GM12872 (cell line): ENCODE data around the gene COG5.

Source experiments
- CTCF ChIP-seq: IDR thresholded peaks from 3 replicates; pipeline ENCODE4 v1.5.1; 2011; ENCODE audit warnings: low read depth, mild to moderate bottlenecking, low read length, moderate library complexity; ENCODE audit not compliant: insufficient read depth

Gene COG5

GRCh38 chr7:107291434-107291833, 272.3 kb downstream of the COG5 start:
- TF ChIP-seq CTCF: no peak

DNA sequence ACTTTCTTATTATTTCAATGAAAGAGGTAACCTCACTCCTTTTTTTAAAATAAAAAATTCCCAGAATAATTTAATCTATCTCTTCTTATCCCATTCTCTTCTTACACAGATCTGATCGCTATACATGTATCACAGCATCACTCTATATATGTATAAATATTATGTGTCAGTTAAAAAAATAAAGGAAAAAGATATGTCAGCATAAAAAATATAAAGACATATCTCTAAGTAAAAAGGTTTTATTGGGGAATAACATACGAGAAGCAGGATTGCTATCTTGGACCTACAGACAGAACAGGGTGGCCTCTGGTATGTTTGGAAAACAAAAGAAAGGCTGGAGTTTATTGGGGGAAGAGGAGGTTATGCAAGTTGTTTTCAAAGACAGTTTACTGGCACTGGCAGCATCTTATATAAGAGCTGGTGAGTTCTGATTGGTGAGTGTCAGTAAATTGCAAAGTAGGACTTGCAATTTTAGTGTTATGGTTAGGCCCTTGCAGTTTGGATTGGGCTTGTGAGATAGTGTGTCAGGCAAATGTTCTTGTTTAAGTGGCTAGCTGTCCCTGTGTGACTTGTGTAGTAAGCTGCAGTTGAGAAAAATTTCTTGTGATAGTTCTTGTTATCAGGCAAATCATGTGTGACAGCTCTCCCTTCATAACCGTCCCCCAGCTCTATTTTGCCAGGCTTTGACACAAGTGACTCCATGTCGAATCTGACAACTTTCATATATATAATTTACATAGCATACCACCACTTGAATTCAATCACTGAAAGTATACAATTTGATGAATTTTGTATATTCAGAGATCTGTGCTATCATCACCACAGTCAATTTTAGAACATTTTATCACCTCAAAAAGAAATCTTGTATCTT, 276.7 kb downstream of the COG5 start:
- no peak for TF ChIP-seq CTCF

GRCh38 chr7:107284911-107285479, 278.7 kb downstream of the COG5 start:
- TF ChIP-seq CTCF: no peak

DNA sequence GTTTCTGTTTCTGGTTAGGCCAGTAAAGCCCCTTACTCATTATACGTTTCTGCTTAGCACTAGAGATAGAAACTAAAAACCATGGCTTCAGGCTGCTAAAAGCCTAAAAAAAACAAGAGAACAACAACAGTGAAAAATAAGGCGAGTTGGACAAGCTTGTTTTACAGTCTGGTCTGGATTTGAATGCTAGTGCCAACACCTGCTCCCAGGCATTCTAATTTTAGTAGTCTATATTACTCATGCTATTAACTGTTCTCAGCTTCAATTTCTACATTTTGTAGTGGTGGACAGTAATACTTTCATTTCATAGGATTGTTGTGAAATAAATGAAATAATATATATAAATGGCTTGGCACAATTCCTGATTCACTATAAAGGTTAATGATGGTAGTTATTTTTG, 286.4 kb downstream of the COG5 start:
- TF ChIP-seq CTCF: no peak

DNA sequence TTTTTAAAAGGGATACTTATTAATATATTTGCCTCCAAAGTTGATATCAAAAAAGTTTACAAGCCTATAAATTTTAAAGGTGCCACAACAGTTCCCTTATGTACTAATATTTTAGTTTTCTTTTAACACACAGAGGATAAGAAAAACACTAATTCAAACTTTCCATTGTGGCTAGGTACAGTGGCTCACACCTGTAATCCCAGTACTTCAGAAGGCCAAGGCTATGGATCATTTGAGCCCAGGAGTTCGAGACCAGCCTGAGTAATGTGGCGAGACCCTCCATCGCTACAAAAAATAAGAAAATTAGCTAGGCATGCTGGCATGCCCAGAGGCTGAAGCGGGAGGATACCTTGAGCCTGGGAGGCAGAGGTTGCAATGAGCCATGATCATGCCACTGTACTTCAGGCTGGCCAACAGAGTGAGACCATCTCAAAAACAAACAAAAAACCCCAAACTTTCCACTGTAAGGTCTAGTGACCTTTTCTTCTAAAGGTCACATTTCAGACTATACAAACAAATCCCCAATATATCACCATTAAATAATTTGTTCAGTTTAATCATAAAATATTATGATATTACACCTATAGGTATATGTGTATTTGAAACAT, 287.4 kb downstream of the COG5 start:
- no peak for TF ChIP-seq CTCF

GRCh38 chr7:107274506-107274905, 289.2 kb downstream of the COG5 start:
- TF ChIP-seq CTCF: no peak

DNA sequence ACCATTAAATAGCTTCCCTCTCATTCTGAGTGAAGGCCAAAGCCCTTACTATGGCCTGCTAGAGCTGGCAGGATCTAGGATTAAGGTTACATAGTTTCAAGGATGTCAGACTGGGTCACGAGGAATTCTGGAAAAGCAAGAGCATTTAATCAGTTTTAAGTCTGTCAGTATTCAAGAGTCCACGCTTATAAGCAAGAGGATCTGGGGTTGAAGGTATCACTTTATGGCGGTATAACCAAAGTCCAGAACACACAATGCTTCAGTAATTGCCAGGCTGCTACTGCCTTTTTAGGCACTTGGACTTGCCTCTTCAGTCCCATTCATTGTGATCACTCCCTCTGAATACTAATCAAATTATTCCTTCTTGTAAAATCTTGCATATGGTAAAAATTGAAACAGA, 293.9 kb downstream of the COG5 start:
- TF ChIP-seq CTCF: no peak
